NCI-H82 (cell line): ENCODE results near the gene ZNF366.

Source experiments
- DNase-seq: peaks from one replicate; lab custom pipeline; 2025; lab: John Stamatoyannopoulos, UW

The ZNF366 gene

GRCh38 chr5:72522607-72523006, 15.4 kb upstream of the ZNF366 start:
- no peak for DNase-seq

DNA sequence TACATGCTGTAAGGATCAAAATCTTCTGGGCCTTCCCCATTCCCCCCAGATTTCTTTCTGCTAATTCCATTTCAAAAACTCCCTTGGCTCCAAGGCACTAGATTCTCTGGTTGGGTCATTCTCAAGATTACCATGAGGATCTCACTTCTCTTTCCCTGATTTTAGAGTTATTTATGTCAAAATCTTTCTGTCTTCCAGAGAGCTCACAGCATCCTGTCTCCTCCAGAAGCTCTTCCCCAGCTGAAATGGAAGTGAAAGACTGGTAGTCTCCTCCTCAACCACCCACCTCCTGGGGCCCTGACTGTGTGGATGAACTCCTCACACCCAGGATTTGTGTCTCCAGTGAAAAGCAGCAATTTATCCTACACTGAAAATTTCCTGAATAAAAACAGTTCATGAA, 11.9 kb upstream of the ZNF366 start:
- DNase-seq, result no peak

DNA sequence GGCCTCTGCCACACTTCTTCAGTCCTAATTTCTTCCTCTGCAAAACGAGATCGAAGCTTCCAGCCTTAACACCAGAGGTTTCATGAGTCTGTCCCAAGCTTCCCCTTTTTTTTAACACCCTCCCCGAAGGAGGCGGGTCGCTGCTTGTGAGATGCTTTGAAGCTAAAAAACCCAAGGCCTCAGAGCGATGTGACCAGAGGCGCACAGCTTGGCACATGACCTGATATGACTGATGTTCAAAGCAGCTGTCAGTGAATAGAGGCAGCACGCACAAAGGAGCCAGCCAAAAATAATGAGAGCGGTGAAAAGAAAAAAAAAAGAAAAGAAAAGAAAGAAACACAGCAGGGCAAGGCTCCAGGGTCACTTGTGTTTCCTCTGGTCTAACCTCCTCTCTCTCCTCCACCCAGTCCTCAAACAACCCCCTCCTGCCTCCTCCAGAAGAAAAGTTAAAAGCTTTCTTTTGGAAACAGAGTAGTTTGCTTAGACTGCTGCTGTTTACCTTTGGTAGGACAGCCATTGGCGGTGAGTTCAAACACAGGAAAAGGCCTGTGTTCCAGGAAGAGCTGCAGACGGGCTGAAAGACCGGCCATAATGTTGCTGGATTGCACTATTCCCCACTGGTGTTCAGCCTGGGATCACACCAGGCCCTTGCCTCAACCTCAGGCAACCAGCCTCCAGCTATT, 10.9 kb upstream of the ZNF366 start:
- no peak for DNase-seq

DNA sequence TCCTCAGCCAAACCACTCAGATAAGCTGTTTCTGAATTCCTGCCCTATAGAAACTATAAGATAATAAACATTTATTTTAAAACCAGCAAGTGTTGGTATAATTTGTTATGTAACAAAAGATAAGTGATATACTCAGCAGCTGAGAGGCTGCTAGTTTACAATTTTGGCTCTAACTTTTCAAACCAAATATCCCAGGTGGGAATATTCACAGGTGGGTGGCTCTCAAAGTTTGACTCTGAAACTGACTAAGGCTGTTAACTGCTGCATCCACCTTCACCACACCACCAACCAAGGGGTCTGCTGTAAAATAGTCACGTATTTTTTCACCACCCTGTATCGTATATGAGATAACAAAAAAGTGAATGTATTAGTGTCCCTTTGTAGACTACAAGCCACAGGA, 9.7 kb upstream of the ZNF366 start:
- DNase-seq, result no peak

DNA sequence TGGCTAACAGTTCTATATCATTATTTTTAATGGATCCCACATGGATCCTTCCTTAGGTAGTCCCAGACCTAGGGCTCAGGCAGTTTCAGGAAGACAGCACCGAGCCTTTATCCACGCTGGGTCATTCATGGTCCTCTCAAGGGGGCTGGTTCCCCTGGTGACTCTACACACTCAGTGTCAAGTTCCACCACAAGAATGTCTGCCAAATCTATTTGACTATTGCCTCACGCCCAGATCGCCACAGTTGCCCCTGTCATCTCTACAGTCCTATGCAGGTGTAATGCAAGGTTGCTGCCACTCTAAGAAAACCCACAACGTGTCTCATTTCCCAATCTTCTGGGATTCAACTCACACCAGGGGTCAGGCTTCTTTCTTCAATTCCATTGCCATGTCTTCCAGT, 8.0 kb upstream of the ZNF366 start:
- DNase-seq, result no peak

DNA sequence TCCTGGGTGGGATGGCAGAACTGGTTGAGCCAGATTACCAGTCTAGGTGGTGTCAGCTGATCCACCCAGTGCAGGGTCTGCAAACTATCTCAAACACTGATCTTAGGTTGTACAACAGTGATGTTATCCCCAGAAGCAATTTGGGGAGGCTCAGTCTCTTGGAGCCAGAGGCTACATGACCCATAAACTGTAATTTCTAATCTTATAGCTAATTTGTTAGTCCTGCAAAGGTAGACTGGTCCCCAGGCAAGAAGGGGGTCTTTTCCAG, 5.3 kb upstream of the ZNF366 start:
- no peak for DNase-seq

- DNase-seq, result no peak
Observed at GRCh38 chr5:72511774-72512592, 4.8 kb upstream of the ZNF366 start.

DNA sequence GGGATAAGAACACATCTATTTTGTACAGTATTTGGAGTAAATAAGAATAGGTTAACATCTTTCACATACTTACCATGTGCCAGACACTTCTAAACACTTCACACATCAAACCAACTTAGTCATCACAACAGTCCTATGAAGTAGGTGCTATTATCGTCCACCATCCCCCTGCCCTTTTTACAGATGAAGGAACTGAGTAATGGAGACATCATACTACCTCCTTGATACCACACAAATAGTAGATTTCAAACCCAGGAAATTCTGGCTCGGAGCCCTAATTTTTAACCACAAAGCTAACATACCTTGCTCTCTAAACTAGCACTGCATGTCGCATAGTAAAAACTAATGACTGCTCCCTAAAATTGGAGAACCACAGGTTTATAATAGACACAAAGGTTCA, 4.2 kb upstream of the ZNF366 start:
- no peak for DNase-seq

GRCh38 chr5:72510610-72511181, 3.5 kb upstream of the ZNF366 start:
- no peak for DNase-seq

DNA sequence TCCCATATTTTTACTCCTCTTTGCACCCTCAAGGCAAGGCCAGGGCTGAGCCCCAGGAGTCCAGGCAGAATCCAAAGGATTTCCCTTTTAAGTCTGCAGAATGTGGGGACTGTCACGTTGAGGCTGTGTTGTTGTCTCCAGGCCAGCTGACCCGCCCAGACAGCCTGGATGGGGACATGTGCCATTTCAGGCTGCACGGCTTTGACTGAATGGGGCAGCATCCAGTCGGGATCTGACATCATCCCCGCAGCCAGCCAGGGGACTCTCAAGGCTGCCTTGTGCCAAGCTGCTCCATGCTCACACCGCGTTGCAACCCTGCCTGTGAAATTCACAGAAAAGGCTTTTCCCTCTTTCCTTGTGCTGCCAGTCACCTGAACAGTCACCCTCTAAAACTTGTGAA, 2.2 kb upstream of the ZNF366 start:
- no peak for DNase-seq

DNA sequence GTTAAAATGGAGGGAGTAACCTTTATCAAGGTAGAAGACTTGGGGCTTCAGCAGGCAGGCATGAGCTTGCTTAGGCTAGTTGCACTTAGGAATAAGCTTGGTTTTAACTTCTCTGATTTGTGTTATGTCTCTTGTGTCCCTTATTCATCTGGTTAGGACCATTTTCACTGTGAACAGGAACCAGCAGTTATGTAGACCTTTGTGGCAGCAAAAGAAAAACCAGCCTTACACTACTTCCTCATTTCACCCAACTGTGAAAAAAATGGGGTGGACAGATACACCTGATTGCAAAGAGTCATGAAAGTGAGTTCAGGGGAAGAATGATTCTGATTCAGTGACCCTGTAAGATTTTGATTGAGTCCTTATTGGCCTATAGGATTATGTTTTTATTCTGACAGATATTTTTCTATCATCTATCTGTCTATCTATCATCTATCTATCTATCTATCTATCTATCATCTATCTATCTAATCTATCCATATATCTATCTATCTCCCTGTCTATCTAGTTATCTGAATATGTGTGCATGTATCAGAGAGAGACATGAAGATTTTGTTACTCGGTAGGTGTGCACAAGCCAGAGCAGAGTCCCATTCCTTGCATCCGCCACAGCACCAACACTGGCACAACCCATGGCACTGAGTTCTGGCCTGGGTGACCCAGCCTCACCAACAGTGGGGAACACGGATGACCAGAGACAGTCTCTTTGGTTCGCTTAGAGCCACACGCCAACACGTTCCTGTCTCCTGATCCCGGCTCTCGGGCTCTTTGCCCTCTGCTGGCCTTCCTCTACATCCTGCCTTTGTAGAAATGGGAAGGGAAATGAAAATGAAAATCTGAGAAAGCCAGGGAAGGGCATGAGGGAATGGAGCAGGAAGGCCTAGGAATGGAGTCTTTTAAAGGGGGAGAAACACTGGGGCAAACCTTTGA, 1.3 kb upstream of the ZNF366 start:
- no peak for DNase-seq

- no peak for DNase-seq
Observed at GRCh38 chr5:72507907-72508238, 663 bp upstream of the ZNF366 start.

GRCh38 chr5:72506158-72506549, 1.1 kb downstream of the ZNF366 start:
- DNase-seq, result no peak

DNA sequence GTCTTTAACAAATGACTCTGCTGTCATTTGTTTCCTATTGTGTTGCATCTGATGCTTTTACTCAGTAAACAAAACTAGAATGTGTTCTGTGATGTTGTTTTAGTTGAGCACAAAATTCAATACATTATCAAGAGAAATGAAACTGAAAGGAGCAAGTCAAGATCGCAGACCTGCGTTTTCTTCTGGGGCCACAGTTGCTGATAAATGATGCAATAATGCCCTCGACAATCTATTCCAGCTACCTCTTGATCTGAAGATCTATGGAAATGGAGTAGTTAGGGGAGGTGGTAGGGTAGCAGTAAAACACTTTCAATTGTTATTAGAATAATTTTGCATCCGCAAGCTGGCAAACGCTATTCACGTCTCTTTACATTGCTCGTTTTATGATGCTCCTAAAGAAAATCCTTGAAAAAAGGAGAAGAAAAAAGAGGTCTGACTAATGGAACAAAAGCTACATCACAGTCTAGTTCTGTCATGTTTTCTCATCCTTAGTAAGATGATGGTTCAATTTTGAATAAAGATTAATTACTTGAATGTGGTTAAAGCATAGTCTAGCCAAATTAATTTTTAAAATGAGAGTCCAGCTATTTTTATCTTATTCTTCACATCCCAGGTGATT, 1.6 kb downstream of the ZNF366 start:
- DNase-seq, result no peak

DNA sequence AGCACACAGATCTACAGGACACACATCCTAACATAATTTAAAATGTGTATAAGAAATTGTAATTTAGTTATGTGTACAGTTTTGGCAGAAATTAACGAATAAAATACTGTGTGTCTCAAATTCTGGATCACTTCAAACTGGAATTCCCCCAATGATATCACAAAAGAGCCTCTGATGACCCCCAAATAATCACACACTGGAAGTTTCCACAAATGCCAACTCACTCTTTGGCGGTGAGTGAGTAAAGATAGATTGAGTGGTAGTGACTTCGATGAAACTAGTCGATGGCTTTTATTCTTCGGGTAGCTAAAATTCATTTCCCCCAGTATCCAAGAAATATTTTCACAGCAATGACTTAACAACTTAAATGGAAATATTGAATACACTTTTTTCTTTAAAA, 2.2 kb downstream of the ZNF366 start:
- no peak for DNase-seq

GRCh38 chr5:72503888-72504491, 3.2 kb downstream of the ZNF366 start:
- no peak for DNase-seq

DNA sequence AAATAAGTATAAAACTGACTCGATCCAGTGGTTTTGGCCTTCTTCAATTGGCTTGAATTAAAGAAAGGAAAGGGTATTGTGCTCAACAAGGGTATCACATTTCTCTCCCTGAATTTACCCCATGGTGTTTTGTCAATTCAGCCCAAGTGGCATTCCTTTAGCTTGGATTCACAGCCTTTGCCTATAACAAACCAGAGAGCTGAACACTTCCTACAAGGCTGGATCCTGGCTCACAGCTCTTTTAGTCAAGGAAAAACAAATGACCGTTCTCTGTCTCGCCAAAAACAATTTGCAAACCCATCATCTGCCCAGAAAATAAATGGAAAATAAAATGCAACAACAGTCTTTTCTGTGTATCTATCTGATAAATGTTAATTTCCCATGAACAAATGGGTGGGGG, 5.7 kb downstream of the ZNF366 start:
- DNase-seq, result no peak

DNA sequence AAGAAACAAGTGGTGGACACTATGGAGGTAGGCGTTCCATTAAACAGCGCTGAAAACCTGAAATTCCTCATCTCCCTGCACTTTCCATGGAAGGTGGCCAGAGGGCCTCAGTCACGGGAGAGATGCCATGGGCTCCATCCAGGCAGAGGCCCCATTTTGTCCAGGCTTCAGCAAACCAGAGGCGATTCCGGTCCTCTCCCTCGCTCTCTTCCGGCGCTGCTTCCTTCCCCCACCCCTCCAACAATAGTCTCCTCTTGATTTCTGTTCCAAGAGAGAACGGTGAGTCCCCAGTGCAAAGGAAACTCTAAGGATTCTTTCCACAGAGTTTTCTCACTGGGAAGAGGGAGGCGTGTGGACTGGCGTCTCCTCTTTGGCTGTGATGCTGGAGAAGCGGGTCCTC, 7.5 kb downstream of the ZNF366 start:
- no peak for DNase-seq

- DNase-seq, result no peak
Observed at GRCh38 chr5:72499090-72499489, 8.1 kb downstream of the ZNF366 start.

- no peak for DNase-seq
Observed at GRCh38 chr5:72498284-72498683, 8.9 kb downstream of the ZNF366 start.

GRCh38 chr5:72497823-72498222, 9.4 kb downstream of the ZNF366 start:
- DNase-seq, result no peak

- DNase-seq, result no peak
Observed at GRCh38 chr5:72495410-72495809, 11.8 kb downstream of the ZNF366 start.
